Stimulated activated CD8-positive, alpha-beta memory T cell treated with anti-CD3 and anti-CD28 coated beads, Interleukin-4, amount 100 ng/mL, for 48 hours (primary cell): ENCODE results near the gene CTSL.

Source experiments
- DNase-seq: peaks from one replicate; pipeline ENCODE4 v3.0.0-alpha.2; 2020

CTSL gene

DNA sequence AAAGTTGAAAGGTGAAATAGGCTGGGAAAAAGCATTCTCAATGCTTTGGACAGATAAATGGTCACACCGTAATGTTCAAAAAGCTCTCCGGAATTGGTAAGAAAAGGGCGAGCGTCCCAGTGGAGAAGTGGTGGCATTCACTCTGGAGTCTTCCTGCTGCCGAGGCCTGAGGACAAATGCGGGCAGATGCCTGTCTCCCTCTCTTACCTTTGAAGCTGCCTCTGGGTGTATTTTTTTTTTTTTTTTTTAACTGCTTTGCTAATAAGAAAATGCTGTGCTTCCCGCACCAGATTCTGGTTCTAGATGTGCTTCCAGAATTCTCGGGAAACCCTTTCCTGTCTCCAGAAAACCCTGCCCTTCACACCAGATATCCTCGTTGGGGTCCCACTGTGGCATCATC lies 24.4 kb upstream of the CTSL start:
- DNase-seq: no peak

GRCh38 chr9:87701931-87702421 lies 23.9 kb upstream of the CTSL start:
- DNase-seq: no peak

GRCh38 chr9:87702921-87703320 lies 23.0 kb upstream of the CTSL start:
- DNase-seq: no peak

DNA sequence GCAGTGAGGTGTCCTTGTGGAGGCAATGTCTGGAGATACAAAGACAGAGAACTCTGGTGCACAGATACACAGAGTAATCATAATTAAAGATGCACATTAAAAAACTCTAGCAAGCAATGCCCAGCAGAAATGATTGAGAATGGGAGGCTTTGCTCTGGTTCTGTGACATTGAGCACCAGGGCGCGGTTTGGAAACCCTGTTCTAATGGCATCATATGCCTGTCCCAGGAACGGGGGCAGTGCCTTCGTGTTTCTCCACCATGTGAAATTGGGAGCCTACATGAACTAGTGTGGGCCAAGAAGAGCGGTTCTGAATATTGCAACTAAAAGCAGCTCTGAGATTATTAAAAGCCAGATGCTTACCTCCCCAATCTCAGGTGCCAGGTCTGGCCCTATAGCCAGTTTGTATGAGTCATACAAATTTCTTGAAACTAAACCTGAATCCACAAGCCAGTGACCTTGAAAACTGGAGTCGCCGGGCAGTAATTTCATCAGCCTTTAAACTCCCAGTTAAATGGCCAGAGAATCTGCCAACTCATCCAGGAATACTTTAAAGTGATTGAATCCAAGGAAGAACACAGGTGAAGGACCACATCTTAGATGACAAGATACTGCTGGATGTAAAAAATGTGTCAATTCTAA lies 22.2 kb upstream of the CTSL start:
- no peak for DNase-seq

- no peak for DNase-seq
Observed at GRCh38 chr9:87704342-87704741, 21.6 kb upstream of the CTSL start.

DNA sequence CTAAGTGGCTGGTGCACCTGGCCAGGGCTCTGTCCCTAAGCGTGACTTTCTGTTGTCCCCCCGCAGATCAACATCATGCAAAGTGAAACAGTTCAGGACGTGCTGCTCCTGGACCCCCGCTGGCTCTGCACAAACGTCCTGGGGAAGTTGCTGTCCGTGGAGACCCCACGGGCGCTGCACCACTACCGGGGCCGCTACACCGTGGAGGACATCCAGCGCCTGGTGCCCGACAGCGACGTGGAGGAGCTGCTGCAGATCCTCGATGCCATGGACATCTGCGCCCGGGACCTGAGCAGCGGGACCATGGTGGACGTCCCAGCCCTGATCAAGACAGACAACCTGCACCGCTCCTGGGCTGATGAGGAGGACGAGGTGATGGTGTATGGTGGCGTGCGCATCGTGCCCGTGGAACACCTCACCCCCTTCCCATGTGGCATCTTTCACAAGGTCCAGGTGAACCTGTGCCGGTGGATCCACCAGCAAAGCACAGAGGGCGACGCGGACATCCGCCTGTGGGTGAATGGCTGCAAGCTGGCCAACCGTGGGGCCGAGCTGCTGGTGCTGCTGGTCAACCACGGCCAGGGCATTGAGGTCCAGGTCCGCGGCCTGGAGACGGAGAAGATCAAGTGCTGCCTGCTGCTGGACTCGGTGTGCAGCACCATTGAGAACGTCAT lies 19.7 kb upstream of the CTSL start:
- DNase-seq: no peak

GRCh38 chr9:87707805-87708506 lies 18.0 kb upstream of the CTSL start:
- DNase-seq: no peak

DNA sequence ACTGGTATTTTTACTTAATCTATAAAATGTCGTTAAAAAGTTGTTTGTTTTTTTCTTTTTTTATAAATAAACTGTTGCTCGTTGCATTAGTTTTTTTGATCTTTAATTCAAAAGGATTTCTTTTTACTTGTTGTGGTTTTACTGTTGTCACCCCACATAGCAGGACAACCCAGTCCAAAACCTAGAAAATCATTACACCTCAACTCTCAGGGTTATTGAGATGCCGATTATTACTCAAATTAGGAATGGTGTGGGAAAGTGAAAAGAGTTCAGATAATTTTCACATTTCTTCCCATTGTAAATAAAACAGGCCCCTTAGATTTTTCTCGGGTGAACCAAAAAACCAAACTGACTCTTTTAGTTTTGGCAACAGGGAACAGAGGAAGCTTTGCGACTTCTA lies 17.4 kb upstream of the CTSL start:
- no peak for DNase-seq

DNA sequence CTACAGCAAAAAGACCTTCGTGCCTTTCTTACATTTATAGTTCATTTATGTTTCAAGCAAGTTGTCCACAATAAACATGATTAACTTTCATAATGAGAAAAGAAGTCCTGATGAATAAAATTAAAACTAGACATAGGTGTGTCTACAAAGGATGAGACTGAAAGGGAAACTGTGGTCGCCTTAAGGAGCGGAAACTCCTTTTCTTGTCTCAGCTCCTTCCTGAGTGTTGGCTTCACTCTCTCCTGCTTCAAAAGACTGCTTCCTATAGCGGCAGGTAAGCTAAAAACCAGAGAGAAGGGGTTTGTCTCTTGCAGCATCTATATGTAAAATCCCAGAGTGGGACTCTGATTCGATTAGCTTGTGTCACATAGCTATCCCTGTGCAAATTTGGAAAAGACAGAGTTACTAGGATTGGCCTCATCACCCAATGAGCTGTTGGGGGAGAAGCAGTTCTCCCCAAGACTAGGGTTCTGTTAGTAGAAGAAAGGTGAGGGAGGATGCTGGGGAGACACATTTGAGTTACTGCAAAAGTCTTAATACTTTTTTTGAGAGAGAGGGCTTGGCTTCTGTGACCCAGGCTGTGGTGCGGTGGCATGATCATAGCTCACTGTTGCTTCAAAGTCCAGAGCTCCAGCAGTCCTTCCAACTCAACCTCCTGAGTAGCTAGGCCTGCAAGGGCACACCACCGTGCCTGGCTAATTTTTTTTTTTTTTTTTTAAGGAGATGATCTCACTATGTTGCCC lies 16.8 kb upstream of the CTSL start:
- DNase-seq: no peak

DNA sequence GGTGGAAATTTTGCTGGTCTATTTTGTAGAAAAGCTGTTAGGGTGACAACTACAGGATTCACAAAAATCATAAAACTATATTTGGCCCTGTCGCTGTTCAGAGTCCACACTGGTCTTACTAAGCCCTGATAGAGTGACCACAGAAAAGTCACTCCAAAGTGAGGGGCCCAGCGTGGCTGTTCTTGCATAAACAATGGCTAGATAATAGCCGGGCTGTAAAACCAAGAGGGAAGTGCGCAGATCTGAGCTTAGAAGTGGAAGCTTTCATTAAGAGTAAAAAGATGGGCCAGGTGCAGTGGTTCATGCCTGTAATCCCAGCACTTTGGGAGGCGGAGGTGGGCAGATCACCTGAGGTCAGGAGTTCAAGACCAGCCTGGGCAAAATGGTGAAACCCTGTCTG lies 15.5 kb upstream of the CTSL start:
- no peak for DNase-seq

GRCh38 chr9:87711857-87712800 lies 13.8 kb upstream of the CTSL start:
- no peak for DNase-seq

GRCh38 chr9:87712801-87713277 lies 13.1 kb upstream of the CTSL start:
- DNase-seq: no peak

GRCh38 chr9:87713278-87713987 lies 12.5 kb upstream of the CTSL start:
- peak; percentile 61 for DNase-seq

GRCh38 chr9:87713988-87714330 lies 12.0 kb upstream of the CTSL start:
- DNase-seq: no peak

DNA sequence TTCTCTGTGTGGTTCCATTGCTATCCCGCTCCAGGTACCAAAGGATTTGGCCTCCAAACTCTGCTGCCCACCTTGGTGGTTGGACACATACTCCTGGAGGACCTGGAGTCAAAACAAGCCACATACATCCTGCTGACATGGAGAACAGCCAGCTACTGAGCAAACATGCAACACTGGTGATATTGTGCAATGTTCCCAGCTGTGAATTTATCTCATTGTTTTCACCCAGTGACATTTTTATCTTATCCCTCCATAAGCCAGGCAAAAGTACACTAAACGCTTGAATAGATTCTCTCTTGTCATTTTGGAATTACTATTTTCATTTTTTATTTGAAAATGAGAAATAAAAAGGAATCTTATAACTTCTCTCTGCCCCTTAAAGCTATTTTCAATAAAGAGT lies 11.1 kb upstream of the CTSL start:
- DNase-seq: no peak

GRCh38 chr9:87716141-87716540 lies 9.8 kb upstream of the CTSL start:
- DNase-seq: no peak

GRCh38 chr9:87717456-87717855 lies 8.5 kb upstream of the CTSL start:
- no peak for DNase-seq

- no peak for DNase-seq
Observed at GRCh38 chr9:87718231-87718630, 7.7 kb upstream of the CTSL start.

- no peak for DNase-seq
Observed at GRCh38 chr9:87718852-87719612, 6.9 kb upstream of the CTSL start.

GRCh38 chr9:87720173-87720572 lies 5.7 kb upstream of the CTSL start:
- no peak for DNase-seq
